Activated naive CD4-positive, alpha-beta T cell treated with anti-CD3 and anti-CD28 coated beads, Interleukin-2, amount 50 U/mL, for 16 hours (primary cell): ENCODE results near the gene POLR3B.
A peak's percentile ranks its signal among the peaks of the same experiment; 100 is the strongest.
"Not testable (repeated sequence)": the region's sequence is repeated elsewhere in the genome, so short reads cannot be mapped to it uniquely, and the experiment has no call there.

Experiments
- DNase-seq: peaks from one replicate; pipeline ENCODE4 v3.0.0-alpha.2; 2020

The POLR3B gene

DNA sequence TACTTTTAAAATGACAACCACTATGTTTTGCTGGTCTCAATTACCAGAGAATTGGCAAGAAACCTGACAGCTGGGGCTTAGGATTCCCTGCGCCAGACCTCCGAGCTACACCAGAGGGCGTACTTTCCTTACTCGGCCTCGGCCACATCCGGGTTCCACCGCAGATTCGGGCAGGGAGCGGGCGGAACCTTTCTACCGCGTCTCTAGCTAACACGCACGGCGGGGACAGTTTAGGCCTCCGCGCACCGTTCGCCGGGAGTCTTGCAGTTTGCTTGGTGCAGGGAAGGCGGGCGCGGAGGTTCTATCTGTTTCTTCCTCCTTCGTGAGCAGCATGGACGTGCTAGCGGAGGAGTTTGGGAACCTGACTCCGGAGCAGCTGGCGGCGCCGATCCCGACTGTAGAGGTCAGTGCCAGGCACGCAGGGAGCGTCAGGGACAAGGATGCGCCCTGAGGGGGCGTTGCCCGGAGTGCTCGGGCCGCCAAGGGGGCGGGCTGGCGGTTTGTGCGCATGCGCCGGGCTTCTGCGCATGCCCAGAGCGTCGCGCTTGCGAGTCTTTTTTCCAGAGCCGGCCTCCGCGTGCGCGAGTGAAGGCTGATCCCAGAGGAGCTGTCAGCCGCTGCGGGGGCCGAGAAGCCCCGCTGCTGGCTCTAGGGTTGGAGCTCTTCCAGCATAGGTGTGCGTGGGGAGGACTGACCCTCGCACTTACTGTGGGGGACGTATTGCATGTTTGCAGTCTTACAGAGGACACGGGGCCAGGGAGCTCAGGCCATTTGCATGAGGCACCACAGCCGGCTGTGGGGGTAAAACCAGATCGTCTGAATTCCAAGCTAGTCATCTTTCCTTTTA lies at the start of gene POLR3B:
Gene POLR3B (plus strand): TSS at position 200 of the 847 bp plus-strand sequence. CDS start 132 bp downstream, at position 332.
- DNase-seq = peak; percentile 97

DNA sequence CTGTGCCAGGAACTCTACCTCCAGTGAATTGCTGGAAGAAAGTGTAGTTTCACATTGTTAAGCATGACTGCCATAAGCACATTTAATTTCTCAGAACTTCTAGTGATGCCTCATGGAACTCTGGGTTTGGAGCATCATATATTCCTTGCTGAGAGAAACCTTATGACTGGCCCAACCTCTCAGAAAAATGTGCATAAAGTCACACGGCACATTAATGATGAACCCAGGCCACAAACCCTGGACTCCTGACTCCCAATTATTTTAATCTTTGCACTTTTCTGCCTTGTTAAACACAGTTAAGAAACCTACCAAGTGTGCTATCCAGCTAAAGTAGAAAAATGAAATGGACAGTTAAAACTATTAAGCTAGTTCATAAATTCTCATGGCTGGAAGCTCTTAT lies 49.4 kb upstream of the POLR3B start:
- no peak for DNase-seq

DNA sequence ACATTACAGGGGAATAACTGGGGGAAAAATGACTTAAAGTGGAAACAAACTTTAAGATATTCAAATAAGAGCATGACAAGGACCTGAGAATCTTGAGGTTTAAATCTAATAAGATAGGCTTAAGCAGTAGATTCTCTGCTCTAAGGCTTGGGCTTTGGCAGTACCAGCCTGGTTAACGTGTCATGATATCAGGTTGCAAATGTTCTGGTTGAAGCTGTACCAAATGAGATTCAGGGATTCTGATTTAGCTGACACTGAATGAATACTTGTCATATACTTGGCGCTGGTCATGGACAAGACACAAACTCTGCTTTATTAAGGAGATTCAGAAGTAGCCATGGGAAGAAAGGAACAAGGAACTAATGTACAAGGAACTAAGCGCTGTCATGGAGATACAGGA lies 48.9 kb upstream of the POLR3B start:
- no peak for DNase-seq

DNA sequence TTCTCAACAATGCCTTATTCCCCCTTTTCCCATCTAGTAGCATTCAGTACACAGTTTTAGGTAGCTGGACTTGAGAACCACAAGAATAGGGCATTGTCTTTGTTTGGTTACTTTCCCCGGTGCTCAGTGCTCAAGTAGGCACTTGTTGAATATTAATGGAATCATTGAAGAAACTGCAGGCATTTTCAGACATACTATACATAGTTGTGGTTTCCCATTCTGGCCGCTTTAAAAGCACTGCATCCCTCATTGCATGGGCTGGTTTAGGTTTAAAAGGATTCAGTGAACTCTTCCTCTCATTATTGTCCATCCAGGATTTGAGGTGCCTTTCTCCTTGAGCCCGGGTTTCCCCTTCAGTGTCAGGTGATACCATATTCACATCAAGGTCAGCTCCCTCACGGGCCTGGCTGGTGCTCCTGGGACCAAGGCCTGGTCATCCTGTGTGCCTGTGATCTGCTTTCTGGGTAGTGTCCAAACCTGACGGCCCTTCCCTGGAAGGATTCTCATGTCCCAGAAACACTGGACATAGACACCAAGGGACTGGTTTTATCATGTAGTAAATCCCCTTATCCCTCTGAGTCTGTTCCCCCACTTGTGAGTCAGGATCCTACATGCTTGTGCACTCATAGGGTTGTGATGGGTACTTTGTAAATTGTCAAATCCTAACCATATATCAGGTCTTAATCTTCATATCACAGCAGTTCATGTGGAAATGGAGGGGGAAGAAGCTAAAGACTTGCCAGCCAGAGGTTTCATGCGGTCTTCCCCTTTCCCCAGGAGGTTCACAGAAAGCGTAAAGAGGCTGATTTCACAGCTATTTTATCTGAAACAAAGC lies 47.7 kb upstream of the POLR3B start:
- DNase-seq = no peak

DNA sequence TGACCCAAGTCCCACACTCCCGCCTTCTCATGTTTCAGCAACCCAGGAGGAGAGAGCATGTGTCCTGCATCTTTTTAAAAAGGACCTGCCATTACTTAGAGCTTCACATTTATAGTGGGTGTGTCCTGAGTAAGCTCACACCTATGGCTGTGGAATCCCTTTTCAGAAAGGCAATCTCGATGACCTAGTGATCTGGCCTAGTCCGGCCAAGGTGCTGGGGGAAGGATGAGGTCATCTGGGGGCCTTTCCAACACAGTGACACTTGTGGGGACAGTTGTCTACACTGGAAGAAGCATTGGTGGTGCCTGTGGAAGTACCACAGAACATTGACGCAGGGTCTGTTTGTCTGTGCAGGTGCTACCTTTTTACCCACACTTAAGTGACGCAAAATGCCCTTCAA lies 46.9 kb upstream of the POLR3B start:
- DNase-seq = no peak

DNA sequence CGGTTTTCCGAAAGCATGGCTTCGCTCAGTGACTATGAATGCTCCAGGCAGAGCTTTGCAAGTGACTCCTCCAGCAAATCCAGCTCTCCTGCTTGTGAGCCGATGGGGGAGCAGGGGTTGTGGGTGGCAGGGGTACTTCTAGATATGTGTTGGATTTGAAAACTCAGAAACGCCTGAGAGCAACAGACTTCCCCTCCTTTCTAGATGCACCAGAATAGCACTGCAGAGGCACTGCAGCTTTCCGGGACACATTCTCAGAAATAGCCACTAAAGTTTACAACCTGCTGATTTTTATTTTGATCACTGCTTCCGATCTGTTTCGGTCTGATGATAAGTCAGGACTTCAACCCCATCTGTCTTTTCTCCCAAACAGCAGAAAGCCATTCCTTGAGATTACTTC lies 46.4 kb upstream of the POLR3B start:
- no peak for DNase-seq

DNA sequence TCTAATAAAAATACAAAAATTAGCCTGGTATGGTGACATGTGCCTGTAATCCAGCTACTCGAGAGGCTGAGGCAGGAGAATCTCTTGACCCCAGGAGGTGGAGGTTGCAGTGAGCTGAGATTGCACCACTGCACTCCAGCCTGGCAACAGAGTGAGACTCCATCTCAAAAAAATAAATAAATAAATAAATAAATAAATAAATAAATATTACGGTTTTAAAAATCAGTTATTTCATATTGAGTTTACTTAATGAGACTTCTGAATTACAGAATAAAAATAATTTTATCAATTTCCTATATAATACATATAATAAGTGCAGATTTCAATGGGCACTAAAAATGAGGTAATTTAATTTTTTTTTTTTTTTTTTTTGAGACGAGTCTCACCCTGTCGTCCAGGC lies 44.1 kb upstream of the POLR3B start:
- DNase-seq = not testable (repeated sequence)

DNA sequence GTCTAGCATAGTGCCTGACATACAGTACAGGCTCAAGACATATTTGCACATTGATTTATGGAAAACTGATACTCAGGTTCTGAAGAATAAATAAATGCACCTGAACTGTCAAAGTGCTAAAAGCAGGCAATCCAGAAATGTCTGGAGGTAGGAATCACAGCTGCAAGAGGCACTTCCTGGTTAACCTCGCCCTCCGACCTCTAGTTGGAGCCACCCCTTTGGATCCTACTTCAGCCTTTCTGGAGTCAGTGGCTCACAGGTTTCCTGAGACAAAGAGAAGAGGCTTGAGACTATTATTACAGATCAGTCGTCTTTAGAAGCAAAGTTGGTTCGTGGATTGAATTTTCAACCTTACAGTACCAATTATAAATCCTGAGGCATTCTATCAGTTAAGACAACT lies 42.0 kb upstream of the POLR3B start:
- no peak for DNase-seq

DNA sequence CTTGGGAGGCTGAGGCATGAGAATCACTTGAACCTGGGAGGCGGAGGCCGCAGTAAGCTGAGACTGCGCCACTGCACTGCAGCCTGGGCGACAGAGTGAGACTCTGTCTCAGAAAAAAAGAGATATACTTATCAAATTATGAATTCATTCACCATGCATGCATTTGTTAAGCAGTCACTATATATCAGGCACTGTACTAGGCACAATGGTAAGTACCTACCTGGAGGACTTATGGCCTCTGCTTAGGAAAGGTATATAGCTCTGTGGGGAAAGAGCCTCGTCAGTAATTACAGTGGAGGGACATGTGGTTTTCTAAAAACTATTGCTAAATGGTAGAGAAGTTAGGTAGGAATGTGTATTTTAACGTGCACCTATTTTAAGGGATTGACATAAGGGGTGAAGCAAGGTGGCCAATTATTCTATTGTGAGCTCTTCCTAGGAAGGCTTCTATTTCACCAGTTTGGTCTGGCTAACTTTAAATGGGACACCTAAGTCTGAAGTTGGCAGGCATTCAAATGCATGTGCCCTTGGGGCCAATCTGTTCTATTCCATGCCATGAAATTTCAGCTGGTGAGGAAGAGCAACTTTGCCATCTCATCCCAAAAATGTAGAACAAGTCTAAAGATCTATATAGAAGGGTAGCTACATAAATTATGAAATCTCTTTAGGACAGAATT lies 40.0 kb upstream of the POLR3B start:
- DNase-seq = no peak

DNA sequence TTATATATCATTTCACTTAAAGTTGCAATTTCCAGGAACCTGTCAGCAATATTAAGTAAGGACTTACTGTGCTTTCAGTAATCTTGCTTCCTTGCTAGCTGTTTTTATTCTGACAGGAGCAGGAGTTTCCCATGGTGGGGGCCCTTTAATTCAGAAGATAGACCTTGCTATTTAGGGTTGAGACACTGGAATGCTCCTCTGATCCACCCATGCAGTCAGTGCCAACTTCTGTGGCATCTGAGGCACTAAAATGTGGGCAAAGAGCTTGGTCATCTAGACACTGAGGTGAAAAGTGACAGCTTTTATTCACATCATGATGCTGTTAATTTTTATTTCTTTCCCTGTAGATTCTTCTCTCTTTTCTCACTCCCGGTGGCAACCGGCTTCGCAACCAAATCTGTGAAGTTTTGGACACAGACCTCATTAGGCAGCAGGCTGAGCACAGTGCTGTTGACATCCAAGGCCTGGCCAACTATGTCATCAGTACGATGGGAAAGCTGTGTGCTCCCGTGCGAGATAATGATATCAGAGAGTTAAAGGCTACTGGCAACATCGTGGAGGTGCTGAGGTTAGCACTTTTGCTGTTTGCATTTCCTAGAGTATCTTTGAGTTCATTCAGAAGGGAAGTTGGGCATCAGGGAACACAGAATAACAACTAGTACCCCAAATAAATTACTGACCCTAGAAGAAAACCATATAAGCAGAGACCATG lies 36.3 kb upstream of the POLR3B start:
- no peak for DNase-seq

DNA sequence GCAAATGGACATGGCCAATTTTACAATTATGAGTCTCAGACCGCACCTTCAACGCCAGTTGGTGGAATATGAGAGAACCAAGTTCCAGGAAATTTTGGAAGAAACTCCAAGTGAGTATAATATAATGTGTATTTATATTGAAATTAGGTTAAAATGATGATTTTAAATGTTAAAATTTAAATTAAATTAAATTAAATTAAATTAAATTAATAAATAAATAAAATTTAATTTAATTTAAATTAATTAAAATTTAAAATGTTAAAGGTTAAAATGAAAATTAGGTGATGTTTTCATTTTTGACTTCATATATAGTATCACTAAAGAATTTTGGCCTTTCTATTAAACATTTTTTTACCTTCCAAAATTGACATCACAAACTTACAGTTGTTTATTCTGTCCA lies 34.0 kb upstream of the POLR3B start:
- DNase-seq = no peak

DNA sequence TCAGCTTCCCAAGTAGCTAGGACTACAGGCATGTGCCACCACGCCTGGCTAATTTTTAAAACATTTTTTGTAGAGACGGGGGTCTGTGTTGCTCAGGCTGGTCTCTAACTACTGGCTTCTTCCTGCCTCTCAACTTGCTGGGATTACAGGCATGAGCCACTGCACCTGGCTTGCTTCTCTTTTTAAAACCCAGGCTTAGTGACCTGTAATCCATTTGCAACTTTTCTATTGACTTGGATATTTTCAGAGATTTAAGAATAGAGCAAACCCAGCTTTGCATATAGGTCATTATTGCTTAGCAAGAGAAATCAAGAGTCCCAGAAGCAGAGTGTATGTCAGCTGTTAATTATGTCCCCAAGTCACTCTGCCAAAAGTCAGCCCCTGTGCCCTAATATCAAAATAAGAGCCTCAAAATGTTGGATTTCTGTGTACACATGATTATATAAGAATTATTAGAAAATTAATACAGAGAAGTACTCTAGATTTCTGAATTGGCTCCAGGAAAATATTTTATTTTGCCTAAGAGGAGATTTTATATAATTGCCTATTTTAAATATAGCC lies 30.2 kb upstream of the POLR3B start:
- DNase-seq = no peak

DNA sequence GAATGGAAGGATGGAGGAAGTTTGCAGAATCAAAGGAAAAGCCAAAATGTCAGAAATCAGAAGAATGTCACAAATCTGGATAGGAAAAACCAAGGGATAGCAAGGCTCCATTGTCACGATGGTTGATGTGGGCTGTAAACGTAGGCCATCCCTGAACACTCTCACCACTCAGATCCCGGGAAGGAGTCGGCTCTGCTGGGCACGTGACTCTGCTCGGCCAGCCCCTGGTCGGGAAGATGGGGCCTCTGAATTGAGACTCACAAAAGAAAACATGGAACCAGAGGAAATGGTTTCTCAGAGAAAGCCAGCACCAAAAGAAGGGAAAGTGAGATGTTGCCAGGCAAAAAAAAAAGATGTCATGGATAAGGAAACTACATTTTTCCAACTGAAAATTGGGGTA lies 28.8 kb upstream of the POLR3B start:
- no peak for DNase-seq

DNA sequence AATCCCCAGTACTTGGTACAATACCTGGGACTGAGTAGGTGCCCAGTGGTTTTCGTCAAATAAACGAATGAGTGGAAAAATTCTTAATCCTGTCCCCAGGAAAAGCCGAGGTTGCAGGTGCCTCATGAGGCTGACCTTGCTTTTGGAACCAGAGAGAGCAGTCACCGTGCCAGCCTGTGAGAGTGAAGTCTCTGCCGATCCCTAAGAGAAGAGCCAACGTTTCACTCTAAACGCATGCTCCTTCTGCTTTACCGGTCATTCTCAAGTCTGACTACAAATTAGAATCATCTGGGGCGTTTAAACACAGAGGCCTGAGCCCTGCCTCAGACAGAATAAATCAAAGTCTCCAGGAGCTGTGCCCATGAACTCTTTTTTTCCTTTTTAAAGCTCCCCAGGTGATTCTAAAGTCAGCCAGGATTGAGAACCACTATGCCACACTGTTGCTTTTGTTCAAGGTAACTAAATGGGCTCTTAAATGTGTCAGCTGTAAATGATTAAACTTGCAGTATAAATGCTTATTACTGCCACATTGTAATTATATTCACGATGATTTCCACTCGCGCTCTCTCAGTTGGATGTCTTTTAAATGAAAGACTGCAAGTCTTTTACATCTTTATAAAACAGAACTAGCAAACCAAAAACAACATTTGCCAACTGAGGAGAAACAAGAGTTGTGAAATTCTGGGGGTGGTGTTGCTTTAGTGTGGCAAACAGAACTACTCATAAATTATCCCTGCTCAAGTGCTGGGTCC lies 28.1 kb upstream of the POLR3B start:
- no peak for DNase-seq

DNA sequence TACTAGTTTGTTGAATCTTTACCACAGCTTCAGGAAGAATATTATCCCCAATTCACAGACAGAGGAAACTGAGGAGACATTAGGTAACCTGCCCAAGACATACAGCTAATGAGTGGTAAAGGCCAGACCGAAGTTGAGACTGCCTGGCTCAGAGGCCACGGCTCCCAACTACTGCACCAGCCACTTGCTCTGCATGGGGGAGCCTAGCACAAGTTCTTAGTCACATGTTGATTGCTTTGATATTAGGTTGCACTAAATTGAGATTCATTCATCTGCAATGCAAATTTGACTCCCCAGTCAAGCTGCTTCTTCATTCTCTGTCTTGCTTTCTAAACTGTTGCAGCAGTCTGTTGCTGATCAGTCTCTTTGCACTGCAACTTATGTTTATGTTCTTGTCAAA lies 25.9 kb upstream of the POLR3B start:
- DNase-seq = no peak

DNA sequence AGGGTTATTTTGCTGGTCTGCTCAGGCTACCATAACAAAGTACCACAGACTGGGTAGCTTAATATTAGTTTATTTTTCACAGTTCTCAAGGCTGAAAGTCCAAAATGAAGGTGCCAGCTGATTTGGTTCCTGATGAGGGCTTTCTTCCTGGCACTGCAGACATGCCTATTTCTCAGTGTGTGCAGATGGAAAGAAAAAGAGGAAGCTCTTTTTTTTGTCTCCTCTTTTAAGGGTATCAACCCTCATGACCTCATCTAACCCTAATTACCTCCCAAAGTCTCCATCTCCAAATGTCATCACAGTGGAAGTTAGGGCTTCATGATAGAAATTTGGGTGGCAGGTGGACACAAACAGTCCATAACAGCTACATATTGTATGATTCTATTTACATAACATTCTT lies 25.0 kb upstream of the POLR3B start:
- no peak for DNase-seq

DNA sequence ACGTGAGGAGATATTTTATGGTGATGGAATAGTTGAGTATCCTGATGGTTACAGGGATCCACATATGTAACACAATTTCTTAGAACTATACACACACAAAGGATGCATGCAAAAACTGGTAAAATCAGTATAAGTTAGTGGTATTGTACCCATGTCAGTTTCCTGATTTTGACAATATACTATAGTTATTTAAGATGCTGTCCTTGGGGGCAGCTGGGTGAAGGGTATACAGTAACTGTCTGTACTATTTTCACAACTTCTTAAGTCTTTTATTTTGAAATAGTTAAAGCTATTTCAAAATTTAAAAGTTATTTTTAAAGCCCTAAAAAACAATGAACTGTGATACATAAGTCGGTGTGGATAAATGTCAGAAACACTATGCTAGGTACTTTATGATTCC lies 24.5 kb upstream of the POLR3B start:
- no peak for DNase-seq

DNA sequence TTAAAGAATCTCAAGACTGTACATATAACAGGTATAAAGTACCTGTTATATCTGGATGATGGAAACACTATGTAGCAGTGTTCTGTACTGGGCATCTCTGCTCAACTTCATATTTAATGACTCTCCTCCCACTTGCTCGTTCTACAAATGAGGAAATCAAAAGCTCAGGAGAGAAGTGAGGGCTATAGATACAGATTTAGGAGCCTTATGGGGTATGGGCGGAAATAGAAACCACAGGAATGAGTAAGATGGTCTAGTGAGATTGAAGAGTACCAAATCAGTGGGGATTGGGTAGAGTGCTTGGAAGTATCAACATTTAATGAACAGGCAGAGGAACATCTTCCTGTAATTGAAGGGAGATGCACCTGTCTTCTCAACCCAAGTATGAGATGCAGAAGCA lies 23.8 kb upstream of the POLR3B start:
- no peak for DNase-seq

DNA sequence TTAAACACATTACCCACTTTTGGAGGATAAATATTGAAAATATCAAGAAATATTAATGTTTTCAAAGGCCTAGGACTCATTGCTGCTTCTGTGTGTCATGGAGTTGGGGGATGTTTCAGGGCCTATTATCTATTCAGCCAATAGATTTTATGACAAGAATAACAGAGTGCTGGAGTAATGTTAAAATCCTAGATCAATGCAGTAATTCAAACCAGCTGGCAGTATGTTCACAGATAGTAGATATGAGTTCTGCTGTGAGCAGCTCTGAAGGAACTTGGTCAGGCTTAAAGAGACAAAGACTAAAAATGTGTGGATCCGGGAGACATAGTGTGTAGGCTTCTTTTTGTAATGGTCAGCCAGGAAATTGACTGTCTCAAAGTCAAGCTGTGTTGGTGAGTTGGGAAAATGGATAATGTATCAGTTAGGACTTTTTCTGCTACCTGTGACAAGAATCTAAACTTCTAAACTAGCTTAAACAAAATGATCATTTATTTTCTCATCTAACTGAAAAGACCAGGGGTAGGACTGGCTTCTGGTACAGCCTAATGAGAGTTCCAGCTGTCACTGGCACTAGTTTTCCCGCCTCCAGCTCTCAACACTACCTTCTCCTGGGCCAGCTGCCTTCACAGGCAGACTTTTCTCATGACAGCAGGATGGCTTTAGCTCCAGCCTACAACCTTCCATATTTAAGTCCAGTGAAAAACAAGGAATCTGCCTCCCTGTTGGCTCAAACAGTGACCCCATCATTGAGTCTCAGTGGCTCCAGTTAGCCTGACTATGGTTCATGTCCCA lies 16.3 kb upstream of the POLR3B start:
- no peak for DNase-seq

DNA sequence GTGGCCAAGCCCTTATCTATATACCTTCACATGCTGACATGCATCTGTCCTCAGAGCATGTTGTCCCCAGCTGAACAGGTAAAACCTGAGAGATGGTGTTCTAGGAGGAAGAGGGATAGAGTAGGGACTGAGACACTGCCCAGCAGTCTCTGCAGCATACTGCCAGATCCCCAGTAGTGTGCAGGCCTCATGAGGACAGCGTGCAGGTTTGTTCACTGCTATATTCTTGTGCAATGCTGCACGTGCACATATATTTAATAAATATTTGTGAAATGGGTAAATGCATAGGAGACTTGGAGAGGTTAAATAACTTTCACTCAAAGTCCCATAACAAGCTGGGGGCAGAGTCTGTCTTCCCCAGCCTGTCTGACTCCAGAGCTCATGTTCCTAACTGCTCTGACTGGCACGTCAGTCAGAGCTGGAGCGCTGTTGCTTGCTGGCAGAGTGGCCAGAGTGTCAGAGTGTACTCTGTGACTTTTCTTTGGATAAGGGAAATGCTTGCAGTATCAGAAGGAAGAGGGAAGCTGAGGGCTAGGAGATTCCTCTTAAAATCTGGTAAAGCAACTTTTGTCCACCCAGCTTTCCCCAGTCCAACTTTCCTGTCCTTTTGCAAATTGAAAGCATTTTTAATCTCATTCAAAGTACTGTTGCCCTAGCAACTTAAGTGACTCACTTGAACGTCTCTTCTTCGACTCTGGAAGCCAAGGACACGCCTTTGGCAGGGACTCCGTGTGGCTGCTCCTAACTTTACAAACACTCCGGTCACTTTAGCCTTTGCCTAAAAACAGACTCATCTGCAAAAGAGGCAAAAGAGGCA lies 14.9 kb upstream of the POLR3B start:
- no peak for DNase-seq
